ENCODE data around the gene VTI1A. TPM values are rescaled to one million over a fixed set of nuclear protein-coding genes. Genes with fewer than 3 reads are reported as not detected.
"Not testable (repeated sequence)": the region's sequence is repeated elsewhere in the genome, so short reads cannot be mapped to it uniquely, and the experiment has no call there.

Gene VTI1A
- total RNA-seq, 1 donor from 2014 or later, result 18.7 TPM

DNA sequence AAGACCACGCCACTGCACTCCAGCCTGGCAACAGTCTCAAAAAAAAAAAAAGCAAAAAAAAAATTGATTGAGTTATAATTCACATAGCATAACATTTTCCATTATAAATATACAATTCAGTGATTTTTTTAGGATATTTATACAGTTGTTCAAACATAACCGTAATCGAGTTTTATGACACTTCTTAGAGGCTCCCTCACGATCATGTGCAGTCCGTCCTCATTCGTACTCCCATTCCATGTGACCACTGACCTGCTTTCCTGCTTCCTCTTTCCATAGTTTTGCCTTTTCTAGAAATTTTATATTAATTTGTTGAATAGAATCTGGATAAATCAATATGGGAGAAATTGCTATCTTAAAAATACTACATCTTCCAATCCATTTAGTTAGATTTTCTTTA lies 45.7 kb downstream of the VTI1A start:
- intact Hi-C loops (cut with DNase I), result no loop called here
- ATAC-seq (ENCODE audit: poor library complexity) (no peak), DNase-seq (no peak)

DNA sequence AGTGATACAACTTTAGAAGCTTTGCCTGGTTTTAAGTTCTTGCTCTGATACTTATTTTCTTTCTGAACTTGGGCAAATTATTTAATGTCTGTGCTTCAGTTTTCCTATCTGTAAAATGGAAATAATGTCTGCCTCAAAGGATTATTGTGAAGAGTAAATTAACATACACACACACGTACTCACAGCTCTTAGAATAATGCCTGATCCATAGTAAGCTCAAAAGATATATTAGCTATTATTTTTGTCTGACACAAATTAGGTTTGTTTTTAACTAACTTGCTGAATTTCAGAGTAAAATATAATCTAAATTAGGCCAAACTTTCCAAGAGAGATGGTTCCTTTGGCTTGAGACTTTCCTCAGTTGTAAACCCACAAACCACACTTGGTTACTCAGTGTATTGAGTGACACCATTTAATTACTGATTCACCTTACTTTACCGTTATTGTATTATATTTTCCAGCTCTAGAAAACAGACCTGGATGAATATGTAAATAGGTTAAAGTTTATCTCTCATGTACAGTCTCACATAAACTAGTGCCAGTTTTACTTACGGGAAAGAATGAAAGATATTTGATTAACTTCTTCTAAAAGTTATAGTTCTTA lies 50.4 kb downstream of the VTI1A start:
- no peak for ATAC-seq (ENCODE audit: poor library complexity)
- intact Hi-C loops (cut with DNase I), result no loop called here

GRCh38 chr10:112498806-112499205 lies 51.8 kb downstream of the VTI1A start:
- DNase-seq (no peak), ATAC-seq (ENCODE audit: poor library complexity) (no peak)
- intact Hi-C loops (cut with DNase I), result no loop called here

More for the DNA sequence above, 50.4 kb downstream of the VTI1A start:
- DNase-seq, result no peak

DNA sequence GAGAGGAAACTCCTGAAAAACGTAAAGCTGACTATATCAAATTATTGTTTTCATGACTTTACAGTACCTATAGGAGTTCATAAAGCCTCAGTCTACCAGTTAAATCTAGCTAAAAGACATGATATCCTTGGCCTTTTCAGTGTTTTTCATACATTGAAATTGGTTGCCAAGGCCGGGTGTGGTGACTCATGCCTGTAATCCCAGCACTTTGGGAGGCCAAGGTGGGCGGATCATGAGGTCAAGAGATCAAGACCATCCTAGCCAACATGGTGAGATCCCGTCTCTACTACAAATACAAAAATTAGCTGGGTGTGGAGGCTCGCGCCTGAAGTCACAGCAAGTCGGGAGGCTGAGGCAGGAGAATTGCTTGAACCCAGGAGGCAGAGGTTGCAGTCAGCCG lies 53.0 kb downstream of the VTI1A start:
- ATAC-seq (ENCODE audit: poor library complexity); intact Hi-C loops (cut with DNase I); DNase-seq: not testable (repeated sequence)

- DNase-seq (no peak), ATAC-seq (ENCODE audit: poor library complexity) (no peak)
- intact Hi-C loops (cut with DNase I), result no loop called here
Measured at GRCh38 chr10:112502536-112502935, 55.5 kb downstream of the VTI1A start.

GRCh38 chr10:112503643-112504042 lies 56.6 kb downstream of the VTI1A start:
- ATAC-seq (ENCODE audit: poor library complexity), result no peak
- intact Hi-C loops (cut with DNase I), result no loop called here

GRCh38 chr10:112507046-112507445 lies 60.0 kb downstream of the VTI1A start:
- intact Hi-C loops (cut with DNase I), result no loop called here

More at GRCh38 chr10:112503643-112504042, 56.6 kb downstream of the VTI1A start:
- no peak for DNase-seq

DNA sequence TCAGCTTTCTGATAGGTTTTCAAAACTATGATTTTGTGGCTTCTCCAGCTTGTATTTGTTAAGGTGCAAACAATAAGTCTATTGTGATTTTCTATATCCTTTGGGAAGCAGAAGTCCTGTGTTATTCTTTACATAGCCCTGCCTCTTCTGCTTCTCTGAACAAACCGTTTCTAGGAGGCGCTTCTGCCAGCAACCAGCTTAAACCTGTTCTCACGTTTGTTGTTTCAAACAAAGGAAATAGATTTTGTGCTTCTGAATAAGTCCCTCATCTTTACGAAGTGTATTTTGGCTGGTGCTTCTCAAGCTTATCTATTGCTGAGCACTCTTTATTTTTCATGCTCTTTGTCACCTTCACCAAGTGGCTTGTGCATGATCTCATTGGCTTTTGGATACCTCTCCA lies 61.0 kb downstream of the VTI1A start:
- no peak for ATAC-seq (ENCODE audit: poor library complexity)
- DNase-seq, result no peak
- intact Hi-C loops (cut with DNase I), result no loop called here

More at GRCh38 chr10:112507046-112507445, 60.0 kb downstream of the VTI1A start:
- ATAC-seq (ENCODE audit: poor library complexity) (no peak), DNase-seq (no peak)

DNA sequence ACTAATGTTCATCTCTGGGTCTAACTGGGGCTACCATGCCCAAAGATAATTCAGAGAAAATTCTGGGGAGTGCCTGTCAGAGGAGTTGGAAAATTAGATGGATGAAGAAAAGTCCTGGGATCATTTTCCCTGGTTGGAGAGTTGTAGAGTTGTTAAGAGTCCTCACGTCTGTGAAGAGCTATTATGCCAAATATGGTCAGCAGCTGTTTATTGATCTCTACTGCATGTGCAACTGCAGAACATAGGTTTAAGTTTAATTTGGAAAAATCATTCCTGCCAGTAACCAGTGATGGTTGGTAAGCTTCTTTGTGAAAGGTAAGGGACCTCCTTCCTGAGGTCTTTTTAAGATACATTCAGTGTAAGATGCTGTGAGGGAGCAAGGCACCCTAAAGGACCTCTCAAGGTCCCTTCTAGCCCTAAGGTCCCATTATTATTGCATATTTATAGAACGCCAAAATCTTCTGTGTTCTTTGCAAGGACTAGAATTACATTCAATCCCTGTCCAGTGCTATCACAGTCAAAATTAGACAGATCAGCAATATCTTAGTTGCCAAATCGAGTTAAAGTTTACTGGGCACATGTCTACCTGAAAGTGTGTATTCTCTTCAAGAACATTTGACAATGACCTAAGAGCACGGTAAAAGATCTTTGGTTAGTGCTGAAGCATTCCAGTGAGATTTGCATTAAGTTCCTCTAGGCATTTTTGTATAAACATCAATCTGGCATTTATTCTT lies 62.7 kb downstream of the VTI1A start:
- no peak for DNase-seq
- intact Hi-C loops (cut with DNase I), result no loop called here
- no peak for ATAC-seq (ENCODE audit: poor library complexity)

GRCh38 chr10:112510384-112510783 lies 63.4 kb downstream of the VTI1A start:
- no peak for ATAC-seq (ENCODE audit: poor library complexity)
- intact Hi-C loops (cut with DNase I), result no loop called here
- DNase-seq, result no peak

DNA sequence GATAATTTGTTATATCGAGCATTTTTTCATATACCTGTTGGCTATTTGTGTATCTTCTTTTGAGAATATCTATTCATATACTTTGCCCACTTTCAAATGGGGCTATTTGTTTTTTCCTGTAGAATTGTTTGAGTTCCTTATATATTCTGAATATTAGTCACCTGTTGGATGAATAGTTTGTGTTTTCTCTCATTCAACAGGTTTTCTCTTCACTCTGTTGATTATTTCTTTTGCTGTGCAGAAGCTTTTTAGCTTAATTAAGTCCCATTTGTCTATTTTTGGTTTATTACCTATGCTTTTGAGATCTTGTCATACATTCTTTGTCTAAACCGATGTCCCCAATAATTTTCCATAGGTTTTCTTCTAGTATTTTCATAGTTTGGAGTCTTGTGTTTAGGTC lies 65.3 kb downstream of the VTI1A start:
- intact Hi-C loops (cut with DNase I), result no loop called here
- DNase-seq, result no peak
- ATAC-seq (ENCODE audit: poor library complexity), result no peak

- ATAC-seq (ENCODE audit: poor library complexity), result no peak
- no peak for DNase-seq
- intact Hi-C loops (cut with DNase I), result no loop called here
Measured at GRCh38 chr10:112515126-112515525, 68.1 kb downstream of the VTI1A start.

- intact Hi-C loops (cut with DNase I), result no loop called here
- no peak for ATAC-seq (ENCODE audit: poor library complexity)
- DNase-seq, result no peak
Measured at GRCh38 chr10:112515852-112516251, 68.8 kb downstream of the VTI1A start.

GRCh38 chr10:112517451-112517862 lies 70.4 kb downstream of the VTI1A start:
- intact Hi-C loops (cut with DNase I), result no loop called here
- no peak for DNase-seq
- ATAC-seq (ENCODE audit: poor library complexity), result no peak

DNA sequence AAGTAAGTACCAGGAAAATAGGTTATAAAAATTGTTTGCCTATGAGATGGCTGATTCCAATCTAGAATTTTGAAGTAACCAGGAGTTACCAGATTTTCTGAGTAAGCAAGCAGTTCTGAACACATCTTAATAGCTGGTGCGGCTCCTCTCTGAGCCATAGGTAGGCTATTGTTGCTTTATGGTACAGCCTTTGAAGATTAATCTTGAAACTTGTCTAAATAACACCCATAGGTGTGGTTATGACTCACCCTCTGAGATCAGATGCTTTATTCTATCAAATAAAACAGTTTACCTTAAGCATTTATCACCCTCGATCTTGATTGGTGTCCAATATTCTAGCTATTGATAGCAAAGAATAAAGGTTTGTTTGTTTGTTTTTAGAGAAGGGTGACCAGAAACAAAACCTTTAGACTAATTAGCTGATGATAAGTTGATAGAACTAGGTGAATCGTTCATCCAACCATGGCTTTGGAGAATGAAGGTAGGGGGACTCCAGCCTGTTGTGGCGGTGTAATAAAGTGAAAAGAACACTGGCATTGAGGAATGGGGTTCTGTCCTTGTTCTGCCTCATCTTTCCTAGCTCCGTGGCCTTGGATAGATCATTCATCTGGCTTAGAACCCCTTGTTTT lies 72.2 kb downstream of the VTI1A start:
- DNase-seq, result no peak
- intact Hi-C loops (cut with DNase I), result no loop called here
- ATAC-seq (ENCODE audit: poor library complexity), result no peak

DNA sequence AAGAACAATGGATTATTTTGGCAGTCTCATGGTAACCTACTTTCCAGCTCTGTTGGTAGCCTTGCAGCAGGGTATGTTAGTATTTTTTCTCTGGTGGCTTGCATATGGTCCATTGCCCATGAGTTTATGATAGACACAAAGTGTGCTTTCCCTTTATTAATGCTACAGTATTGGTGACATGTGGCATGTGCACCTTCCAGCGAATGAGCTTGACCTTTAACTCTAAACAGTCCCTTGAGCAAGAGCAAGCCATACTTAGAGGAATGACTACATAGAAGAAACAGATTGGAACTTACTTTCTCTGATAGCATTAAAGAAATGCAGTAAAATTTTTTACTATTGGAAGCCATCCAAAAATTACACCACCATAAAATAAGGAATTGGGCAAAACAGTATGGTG lies 73.9 kb downstream of the VTI1A start:
- intact Hi-C loops (cut with DNase I), result no loop called here
- DNase-seq, result no peak
- ATAC-seq (ENCODE audit: poor library complexity), result no peak

DNA sequence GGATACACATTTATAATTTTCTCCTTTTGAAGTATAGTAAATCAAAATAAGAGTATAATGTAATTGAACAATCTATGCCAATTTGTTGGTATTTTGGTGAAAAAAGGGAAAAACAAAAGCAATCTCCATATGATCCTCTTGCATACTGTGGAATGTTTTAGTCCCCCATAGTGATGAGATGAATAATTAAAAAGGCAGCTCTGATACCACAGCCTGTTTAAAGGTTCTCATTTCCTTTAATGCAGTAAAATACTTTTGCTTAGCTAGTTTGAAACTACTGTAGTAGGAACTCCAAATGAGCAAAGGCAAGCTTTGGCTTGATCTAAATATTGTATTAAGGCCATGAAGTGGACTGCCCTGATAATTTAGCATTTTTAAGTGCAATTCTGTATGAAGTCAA lies 77.6 kb downstream of the VTI1A start:
- intact Hi-C loops (cut with DNase I), result no loop called here
- DNase-seq (no peak), ATAC-seq (ENCODE audit: poor library complexity) (no peak)

DNA sequence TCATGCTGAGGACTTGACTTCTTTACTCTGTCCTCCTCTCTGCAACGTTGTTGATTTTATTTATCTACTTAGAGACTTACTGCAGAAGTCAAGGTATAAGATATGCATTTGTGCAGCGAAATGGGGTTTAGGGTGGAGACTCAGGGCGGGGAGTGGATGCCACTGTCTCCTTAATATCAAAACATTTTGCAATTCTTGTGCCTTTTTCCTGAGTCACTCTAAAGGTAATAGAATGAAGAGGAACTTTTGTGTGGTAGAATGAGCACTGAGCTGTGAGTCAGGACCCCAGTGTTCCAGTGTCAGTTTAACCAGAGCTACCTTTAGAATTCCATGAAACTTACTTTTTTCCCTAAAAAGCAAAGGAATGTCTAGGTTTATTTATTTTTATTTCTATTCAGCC lies 78.2 kb downstream of the VTI1A start:
- intact Hi-C loops (cut with DNase I), result no loop called here
- DNase-seq, result no peak
- no peak for ATAC-seq (ENCODE audit: poor library complexity)

DNA sequence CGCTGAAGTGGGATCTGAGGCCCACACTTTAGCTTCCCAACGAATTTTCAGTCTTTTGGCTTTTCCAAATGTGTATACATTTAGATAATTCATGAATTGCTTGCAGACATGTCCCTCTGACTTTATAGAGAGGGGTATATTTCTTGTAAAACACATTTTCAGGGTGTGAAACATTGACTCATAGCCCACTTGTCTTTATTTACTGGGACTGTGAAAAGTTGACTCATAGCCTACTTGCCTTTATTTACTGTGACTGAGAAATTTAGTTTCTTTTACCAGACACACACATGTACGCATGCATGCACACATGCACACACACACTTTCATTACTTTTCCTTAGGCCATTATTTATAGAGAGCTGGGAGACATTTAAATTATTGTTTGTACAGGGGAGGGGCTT lies 79.1 kb downstream of the VTI1A start:
- ATAC-seq (ENCODE audit: poor library complexity), result no peak
- no peak for DNase-seq
- intact Hi-C loops (cut with DNase I), result no loop called here

DNA sequence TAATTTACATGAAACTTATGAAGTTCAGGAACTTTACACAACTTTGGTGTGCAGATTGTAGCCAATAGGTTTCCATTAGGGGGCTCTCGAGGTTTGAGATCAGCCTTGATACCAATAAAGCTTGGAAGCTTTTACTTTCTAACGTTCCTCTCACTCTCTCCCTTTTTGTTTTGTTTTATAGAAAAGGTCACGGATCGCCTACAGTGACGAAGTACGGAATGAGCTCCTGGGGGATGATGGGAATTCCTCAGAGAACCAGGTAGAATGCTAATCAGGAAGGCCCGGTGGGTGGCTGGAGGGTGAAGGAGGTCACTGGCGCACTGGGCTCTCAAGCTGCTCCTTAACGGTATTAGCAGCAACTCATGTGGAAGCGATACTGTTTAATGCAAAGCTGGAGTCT lies 79.9 kb downstream of the VTI1A start:
- no peak for ATAC-seq (ENCODE audit: poor library complexity)
- DNase-seq, result no peak
- intact Hi-C loops (cut with DNase I), result no loop called here
